ENCODE results near the gene RABGAP1L. TPM values are rescaled to one million over a fixed set of nuclear protein-coding genes. Genes with fewer than 3 reads are reported as not detected.
"Not testable (repeated sequence)": the region's sequence is repeated elsewhere in the genome, so short reads cannot be mapped to it uniquely, and the experiment has no call there.

The RABGAP1L gene
- polyA plus RNA-seq, 3 donors, result 35.2 to 75.3 (median 63.3) TPM

GRCh38 chr1:175019524-175019923, 860.2 kb downstream of the RABGAP1L start:
- no CpG with 5 or more reads among the region's 3 CpGs for WGBS (ENCODE audit: insufficient coverage)
- intact Hi-C loops (cut with micrococcal nuclease), result no loop called here
- no peak overlapping the region for H3K4me3 ChIP-seq (replicated peaks in 1 of 3; ENCODE audit: low read depth in 2 of 3, low read length in 3 of 3)
- H3K4me1 ChIP-seq (ENCODE audit: control insufficient read depth in 1 of 2, insufficient read depth in 2 of 2, low read length in 2 of 2), result peaks cover 16 to 17% of the 10 kb centered on the region in 2 donors
- H3K27ac Mint-ChIP-seq, result peak overlapping the region in 2 of 7 donors; percentile 52 to 81
- peaks cover 22% of the 10 kb centered on the region for H3K4me1 Mint-ChIP-seq
- DNase-seq, result no peak
- peak overlapping the region in 1 of 2 donors; percentile 47 for H3K27ac ChIP-seq (ENCODE audit: low read depth in 1 of 2, low read length in 2 of 2)
- no peaks in the 10 kb centered on the region for H3K9me3 ChIP-seq (replicated peaks in 1 of 2; ENCODE audit: control insufficient read depth in 1 of 2, insufficient read depth in 1 of 2, low read length in 2 of 2)
- no peak overlapping the region for H3K4me2 ChIP-seq (replicated peaks; ENCODE audit: extremely low read depth, low read length, poor library complexity, severe bottlenecking)
- H3K36me3 Mint-ChIP-seq, result peaks cover 34 to 43% of the 10 kb centered on the region in 2 donors
- peaks cover 32 to 40% of the 10 kb centered on the region in 2 donors for H3K36me3 ChIP-seq (replicated peaks in 1 of 2; ENCODE audit: control insufficient read depth in 1 of 2, insufficient read depth in 2 of 2, low read length in 2 of 2)
- H2AFZ ChIP-seq (ENCODE audit: insufficient read depth, low read depth, low read length, poor library complexity, severe bottlenecking), result no peak overlapping the region
- TF ChIP-seq CTCF (IDR thresholded peaks at IDR 0.05), result no peak
- H3K4me3 Mint-ChIP-seq, result no peak overlapping the region
- H3K27me3 Mint-ChIP-seq (ENCODE audit: low read depth in 3 of 3), result peaks cover 0 to 3% (median 1%) of the 10 kb centered on the region in 3 donors
- H3K9me3 Mint-ChIP-seq, result peaks cover 0 to 1% (median 0%) of the 10 kb centered on the region in 7 donors
- H4K20me1 ChIP-seq (ENCODE audit: insufficient read depth, low read length), result no peaks in the 10 kb centered on the region
- no peak overlapping the region for H3K9ac ChIP-seq (ENCODE audit: insufficient read depth, low read length, poor library complexity, severe bottlenecking)
- H3K79me2 ChIP-seq (ENCODE audit: insufficient read depth, low read length), result peaks cover 37% of the 10 kb centered on the region
- H3K27me3 ChIP-seq (ENCODE audit: control insufficient read depth in 2 of 2, insufficient read depth in 2 of 2, low read length in 2 of 2), result no peaks in the 10 kb centered on the region

GRCh38 chr1:175023043-175023921, 864.0 kb downstream of the RABGAP1L start, which contains the start of gene MRPS14:
Gene MRPS14 (minus strand): TSS chr1:175023425. CDS start chr1:175023408, 17 bp downstream.
- no peaks in the 10 kb centered on the region for H3K9me3 ChIP-seq (replicated peaks in 1 of 2; ENCODE audit: control insufficient read depth in 1 of 2, insufficient read depth in 1 of 2, low read length in 2 of 2)
- H3K27me3 Mint-ChIP-seq (ENCODE audit: low read depth in 3 of 3), result peaks cover 0 to 1% (median 0%) of the 10 kb centered on the region in 3 donors
- no peak for TF ChIP-seq CTCF (IDR thresholded peaks at IDR 0.05)
- H3K4me1 ChIP-seq (ENCODE audit: control insufficient read depth in 1 of 2, insufficient read depth in 2 of 2, low read length in 2 of 2), result peaks cover 16 to 17% of the 10 kb centered on the region in 2 donors
- peaks cover 37% of the 10 kb centered on the region for H3K79me2 ChIP-seq (ENCODE audit: insufficient read depth, low read length)
- peaks cover 0 to 7% (median 0%) of the 10 kb centered on the region in 7 donors for H3K9me3 Mint-ChIP-seq
- H3K4me1 Mint-ChIP-seq, result peaks cover 22% of the 10 kb centered on the region
- H4K20me1 ChIP-seq (ENCODE audit: insufficient read depth, low read length), result no peaks in the 10 kb centered on the region
- peak within 1 kb of the TSS; percentile 73 to 92 for H3K27ac ChIP-seq (ENCODE audit: low read depth in 1 of 2, low read length in 2 of 2)
- peak within 1 kb of the TSS; percentile 78 for H3K4me2 ChIP-seq (replicated peaks; ENCODE audit: extremely low read depth, low read length, poor library complexity, severe bottlenecking)
- peak within 1 kb of the TSS; percentile 91 for H3K9ac ChIP-seq (ENCODE audit: insufficient read depth, low read length, poor library complexity, severe bottlenecking)
- intact Hi-C loops (cut with micrococcal nuclease), result loop anchor here in 1 of 2 donors (2.0 kb wide), 1 partner anchor 24 kb away; the partner anchor contains the start of gene CACYBP
- peak within 1 kb of the TSS; percentile 97 for H2AFZ ChIP-seq (ENCODE audit: insufficient read depth, low read depth, low read length, poor library complexity, severe bottlenecking)
- no peaks in the 10 kb centered on the region for H3K27me3 ChIP-seq (ENCODE audit: control insufficient read depth in 2 of 2, insufficient read depth in 2 of 2, low read length in 2 of 2)
- WGBS (ENCODE audit: insufficient coverage), result under 1% methylated on average over 28 of the region's 42 CpGs
- peak within 1 kb of the TSS; percentile 90 to 97 (median 96) for H3K27ac Mint-ChIP-seq
- peak within 1 kb of the TSS; percentile 88 to 97 for H3K4me3 Mint-ChIP-seq
- peak within 1 kb of the TSS; percentile 82 to 92 (median 89) for H3K4me3 ChIP-seq (replicated peaks in 1 of 3; ENCODE audit: low read depth in 2 of 3, low read length in 3 of 3)
- peaks cover under 1 to 2% of the 10 kb centered on the region in 2 donors for H3K36me3 ChIP-seq (replicated peaks in 1 of 2; ENCODE audit: control insufficient read depth in 1 of 2, insufficient read depth in 2 of 2, low read length in 2 of 2)
- peaks cover 6% of the 10 kb centered on the region in 2 donors for H3K36me3 Mint-ChIP-seq
- DNase-seq, result peak; percentile 97 to 98 (median 97)

- Mint-ChIP-seq H3K27ac (peak overlapping the region; percentile 89 to 97 (median 95)), H3K4me3 (peak overlapping the region; percentile 88 to 97), H3K4me1 (peaks cover 20% of the 10 kb centered on the region)
- not testable (repeated sequence) for H3K9me3 Mint-ChIP-seq; H4K20me1 ChIP-seq (ENCODE audit: insufficient read depth, low read length); H3K36me3 ChIP-seq (replicated peaks in 1 of 2; ENCODE audit: control insufficient read depth in 1 of 2, insufficient read depth in 2 of 2, low read length in 2 of 2); H3K9me3 ChIP-seq (replicated peaks in 1 of 2; ENCODE audit: control insufficient read depth in 1 of 2, insufficient read depth in 1 of 2, low read length in 2 of 2); DNase-seq; H3K27me3 Mint-ChIP-seq (ENCODE audit: low read depth in 3 of 3); H3K27me3 ChIP-seq (ENCODE audit: control insufficient read depth in 2 of 2, insufficient read depth in 2 of 2, low read length in 2 of 2); H3K36me3 Mint-ChIP-seq
- Histone ChIP-seq H3K4me3 (replicated peaks in 1 of 3; ENCODE audit: low read depth in 2 of 3, low read length in 3 of 3) (peak overlapping the region; percentile 82 to 92 (median 89)), H3K4me2 (replicated peaks; ENCODE audit: extremely low read depth, low read length, poor library complexity, severe bottlenecking) (peak overlapping the region; percentile 78), H3K27ac (ENCODE audit: low read depth in 1 of 2, low read length in 2 of 2) (peak overlapping the region; percentile 73 to 92), H3K4me1 (ENCODE audit: control insufficient read depth in 1 of 2, insufficient read depth in 2 of 2, low read length in 2 of 2) (peaks cover 15 to 16% of the 10 kb centered on the region in 2 donors), H3K9ac (ENCODE audit: insufficient read depth, low read length, poor library complexity, severe bottlenecking) (peak overlapping the region; percentile 91), H3K79me2 (ENCODE audit: insufficient read depth, low read length) (peaks cover 34% of the 10 kb centered on the region), H2AFZ (ENCODE audit: insufficient read depth, low read depth, low read length, poor library complexity, severe bottlenecking) (peak overlapping the region; percentile 97)
- intact Hi-C loops (cut with micrococcal nuclease), result loop anchor here in 1 of 2 donors (2.0 kb wide), 1 partner anchor 25 kb away; the partner anchor contains the start of gene CACYBP
- 100% methylated on average over 2 of the region's 2 CpGs for WGBS (ENCODE audit: insufficient coverage)
Observed at GRCh38 chr1:175023922-175024242, 864.6 kb downstream of the RABGAP1L start.

Measured in CD14-positive monocyte (primary cell).